GM12878 (cell line): ENCODE data around the gene BAZ2B. TPM values are rescaled to one million over a fixed set of nuclear protein-coding genes. Genes with fewer than 3 reads are reported as not detected.

Experiments
- ATAC-seq: fragments of 200-7000 bp; cut with Tn5 transposase; 3 replicates; pipeline ENCODE4 v1.9.1; 2020; ENCODE audit warnings: mild to moderate bottlenecking, moderate library complexity
- BruUV-seq: library from RNA; stranded (reverse); fragments of 400-500 nt; replicated peaks from 2 replicates; lab custom pipeline; 2021; lab: Mats Ljungman, UMichigan
- CTCF ChIA-PET: fragments of 300-600 bp; sonication (Branson Sonifier 250); formaldehyde crosslinking; extraction: SDS; loops from one replicate; lab custom pipeline; 2021; ENCODE audit warnings: inconsistent platforms; lab: Yijun Ruan, JAX
- POLR2A ChIA-PET: fragments of 350-600 bp; formaldehyde crosslinking; extraction: SDS; loops from one replicate; lab custom pipeline; 2021; ENCODE audit warnings: inconsistent platforms; lab: Charles Lee
- RAD21 ChIA-PET: fragments of 300-600 bp; sonication (Branson Sonifier 250); formaldehyde crosslinking; loops from one replicate; lab custom pipeline; 2023; ENCODE audit warnings: antibody characterized with exemption; ENCODE audit not compliant: unreplicated experiment; lab: Charles Lee
- SMC1A ChIA-PET: fragments of 300-600 bp; sonication (Branson Sonifier 250); formaldehyde crosslinking; loops from one replicate; lab custom pipeline; 2023; ENCODE audit not compliant: unreplicated experiment, uncharacterized antibody; lab: Charles Lee
- DNase-seq: peaks from one replicate; pipeline ENCODE4 v3.0.0-alpha.2; 2011; ENCODE audit warnings: low read depth, low spot score
- FAIRE-seq: peaks from 3 replicates; lab custom pipeline; 2011; peaks lifted over from hg19 to GRCh38; lab: Jason Lieb, UNC
- H2AFZ ChIP-seq: 2 replicates; pipeline ENCODE4 v1.6.0; 2011; ENCODE audit warnings: low read depth, low read length, control low read depth; ENCODE audit not compliant: control insufficient read depth
- H3K27ac ChIP-seq: 2 replicates; pipeline ENCODE4 v1.5.1; 2011; ENCODE audit warnings: control low read depth; ENCODE audit not compliant: control insufficient read depth, insufficient read depth
- H3K27me3 ChIP-seq, 2 experiments: replicated peaks in 1 of 2; 2 replicates each; pipeline versions ENCODE4 v1.6.0 to v1.6.1; 2011; ENCODE audit warnings: low read length in 1 of 2; ENCODE audit not compliant: control insufficient read depth in 2 of 2, insufficient read depth in 2 of 2
- H3K36me3 ChIP-seq, 2 experiments: 2 replicates each; pipeline ENCODE4 v1.5.1; 2011; ENCODE audit warnings: low read length in 1 of 2; ENCODE audit not compliant: control insufficient read depth in 2 of 2, insufficient read depth in 2 of 2
- H3K4me1 ChIP-seq: 2 replicates; pipeline ENCODE4 v1.6.1; 2011; ENCODE audit warnings: mild to moderate bottlenecking, low read length, moderate library complexity, mixed read lengths; ENCODE audit not compliant: control insufficient read depth, insufficient read depth
- H3K4me2 ChIP-seq: 2 replicates; pipeline ENCODE4 v1.6.0; 2011; ENCODE audit warnings: control low read depth; ENCODE audit not compliant: control insufficient read depth, insufficient read depth
- H3K4me3 ChIP-seq: fragments of 200-600 bp; sonication (generic); 2 replicates; pipeline ENCODE4 v1.5.1; 2016
- H3K79me2 ChIP-seq: 2 replicates; pipeline ENCODE4 v1.6.0; 2011; ENCODE audit warnings: low read length; ENCODE audit not compliant: control insufficient read depth, insufficient read depth
- H3K9ac ChIP-seq: 2 replicates; pipeline ENCODE4 v1.8.0; 2011; ENCODE audit warnings: low read length, control low read depth, mixed read lengths; ENCODE audit not compliant: control insufficient read depth, insufficient read depth
- H3K9me3 ChIP-seq: replicated peaks from 3 replicates; pipeline ENCODE4 v1.5.1; 2011; ENCODE audit warnings: mild to moderate bottlenecking, low read length; ENCODE audit not compliant: control insufficient read depth, insufficient read depth
- H4K20me1 ChIP-seq: 2 replicates; pipeline ENCODE4 v1.6.0; 2011; ENCODE audit not compliant: control insufficient read depth, insufficient read depth
- ATF2 ChIP-seq: IDR thresholded peaks from 2 replicates; pipeline ENCODE4 v1.6.1; 2012; ENCODE audit warnings: low read length, inconsistent platforms
- BCL11A ChIP-seq: IDR thresholded peaks from 2 replicates; pipeline ENCODE4 v1.6.1; 2011; ENCODE audit warnings: low read depth, low read length
- BCL3 ChIP-seq: IDR thresholded peaks from 2 replicates; pipeline ENCODE4 v1.6.1; 2011; ENCODE audit warnings: borderline replicate concordance, low read depth, mild to moderate bottlenecking, moderate library complexity, low read length; ENCODE audit not compliant: insufficient read depth, poor library complexity, severe bottlenecking
- CREB1 ChIP-seq: IDR thresholded peaks from 2 replicates; pipeline ENCODE4 v1.6.1; 2012; ENCODE audit warnings: low read depth, mild to moderate bottlenecking, inconsistent platforms
- DPF2 ChIP-seq: fragments of 450-650 bp; IDR thresholded peaks from 2 replicates; pipeline ENCODE4 v1.6.1; 2017; ENCODE audit warnings: mild to moderate bottlenecking
- HDAC2 ChIP-seq: fragments of 200-600 bp; sonication (generic); IDR thresholded peaks from 2 replicates; pipeline ENCODE4 v1.6.1; 2017
- JUNB ChIP-seq: IDR thresholded peaks from 2 replicates; pipeline ENCODE4 v1.6.1; 2016; ENCODE audit warnings: antibody characterized with exemption, mild to moderate bottlenecking
- MYB ChIP-seq: fragments of 150-350 bp; IDR thresholded peaks from 2 replicates; pipeline ENCODE4 v1.6.1; 2014; ENCODE audit warnings: mild to moderate bottlenecking, low read depth, low read length, borderline replicate concordance
- PAX5 ChIP-seq: IDR thresholded peaks from 2 replicates; pipeline ENCODE4 v1.6.1; 2011; ENCODE audit warnings: low read depth, low read length, borderline replicate concordance
- PAX8 ChIP-seq: fragments of 450-650 bp; IDR thresholded peaks from 2 replicates; pipeline ENCODE4 v1.6.1; 2017; ENCODE audit warnings: mild to moderate bottlenecking, moderate library complexity
- RFX5 ChIP-seq: IDR thresholded peaks from 2 replicates; pipeline ENCODE4 v1.6.1; 2011; ENCODE audit warnings: low read depth, low read length, improper control_type of control experiment
- SIN3A ChIP-seq: IDR thresholded peaks from 2 replicates; pipeline ENCODE4 v1.6.1; 2012; ENCODE audit warnings: low read depth, low read length, improper control_type of control experiment
- SRF ChIP-seq, 2 experiments: IDR thresholded peaks; 2 replicates each; pipeline ENCODE4 v1.6.1; 2011; ENCODE audit warnings: low read depth in 2 of 2, low read length in 2 of 2, mild to moderate bottlenecking in 1 of 2, moderate library complexity in 1 of 2
- ZZZ3 ChIP-seq: IDR thresholded peaks from 2 replicates; pipeline ENCODE4 v1.6.1; 2011; ENCODE audit warnings: low read depth; ENCODE audit not compliant: control insufficient read depth, insufficient read length
- WGBS: methylation state at CpG from one replicate; pipeline ENCODE4 v1.1.6; 2016; ENCODE audit warnings: low lambda C conversion rate; ENCODE audit not compliant: insufficient replicate concordance, insufficient coverage; ENCODE audit errors: missing lambda C conversion rate; 5-methylcytosine and 5-hydroxymethylcytosine counted together
- in situ Hi-C: fragments of 300-500 bp; cut with MboI; formaldehyde crosslinking; loops from 9 replicates; pipeline ENCODE4 v1.14.3; 2018; ENCODE audit warnings: mixed read lengths
- intact Hi-C: fragments of 100-400 bp; cut with micrococcal nuclease; formaldehyde crosslinking; loops from one replicate; pipeline ENCODE4 v1.14.2; 2022; ENCODE audit not compliant: unreplicated experiment
- polyA plus RNA-seq, 11 experiments: library from polyadenylated mRNA; depleted of rRNA in 4 of 11; unstranded in 6 of 11; stranded (reverse) in 5 of 11; fragments of >200 nt; fragmentation: Nextera tagmentation in 4 of 11; fragmentation: Illumina TruSeq in 1 of 11; extraction: Ambion mirVana in 4 of 11; extraction: Trizol in 1 of 11; gene quantifications; 1 replicate in 1 of 11; 2 replicates in 10 of 11; pipeline versions ENCODE4 v1.2.1 to v1.2.3, GENCODE V29; 2011 to 2016; ENCODE audit warnings: inconsistent platforms in 2 of 11, missing spikeins in 2 of 11, low read depth in 1 of 11
- total RNA-seq, 4 experiments: library from RNA; depleted of rRNA in 3 of 4; stranded (reverse); fragments of >200 nt in 3 of 4; fragmentation: Illumina TruSeq in 1 of 4; extraction: Trizol in 1 of 4; gene quantifications; 2 replicates each; pipeline versions ENCODE4 v1.2.1 to v1.2.3, GENCODE V29; 2013 to 2021
- TF ChIP-seq, protein P1 (sequence below): IDR thresholded peaks from 2 replicates; pipeline ENCODE4 v1.6.1; 2011; ENCODE audit warnings: low read depth, mild to moderate bottlenecking, low read length, moderate library complexity, borderline replicate concordance; ENCODE audit errors: extremely low read depth

The BAZ2B gene
- total and polyA plus RNA-seq, 10 of the 15 experiments (the other 5 are each of a cell fraction or from before 2014, with no cell fraction given) = 8.8 to 49.7 (median 24.7) TPM

- TF ChIP-seq BCL3 (no peak), SRF (IDR thresholded peaks at IDR 0.05; ENCODE audit: low read depth in 2 of 2, low read length in 2 of 2) (no peak)
Measured at GRCh38 chr2:159648643-159649042, 32.3 kb upstream of the BAZ2B start (continued).

DNA sequence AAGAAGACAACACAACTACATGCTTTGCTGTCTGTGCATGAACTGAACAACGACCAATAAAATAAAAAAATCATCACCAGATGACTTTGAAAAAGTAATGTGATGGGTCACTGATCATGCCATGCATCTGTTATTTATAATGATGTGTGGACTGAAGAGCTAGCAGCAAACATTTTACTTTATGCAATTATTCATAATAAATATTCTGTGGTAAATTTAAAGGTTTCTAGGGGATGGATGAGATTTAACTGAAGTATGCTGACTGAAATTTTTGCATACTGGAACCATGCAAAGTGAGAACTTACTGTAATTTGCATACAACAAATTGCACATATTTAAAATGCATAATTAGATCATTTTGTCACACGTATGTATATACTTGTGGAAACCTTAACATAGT is 31.3 kb upstream of the BAZ2B start:
- Histone ChIP-seq H3K27me3 (no peaks in the 10 kb centered on the region), H2AFZ (no peak overlapping the region), H3K4me3 (no peak overlapping the region), H3K27ac (no peak overlapping the region), H3K4me2 (no peak overlapping the region), H4K20me1 (no peaks in the 10 kb centered on the region), H3K36me3 (no peaks in the 10 kb centered on the region), H3K4me1 (no peaks in the 10 kb centered on the region), H3K79me2 (no peaks in the 10 kb centered on the region), H3K9me3 (no peaks in the 10 kb centered on the region), H3K9ac (no peak overlapping the region)
- TF ChIP-seq PAX8 (no peak), ZZZ3 (no peak), CREB1 (no peak), BCL3 (no peak), RFX5 (no peak), ATF2 (no peak), DPF2 (no peak), JUNB (no peak), PAX5 (no peak), BCL11A (no peak), MYB (no peak), SIN3A (no peak), HDAC2 (no peak)
- TF ChIP-seq, protein P1, sequence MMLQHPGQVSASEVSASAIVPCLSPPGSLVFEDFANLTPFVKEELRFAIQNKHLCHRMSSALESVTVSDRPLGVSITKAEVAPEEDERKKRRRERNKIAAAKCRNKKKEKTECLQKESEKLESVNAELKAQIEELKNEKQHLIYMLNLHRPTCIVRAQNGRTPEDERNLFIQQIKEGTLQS = no peak
- in situ Hi-C loops (no loop called here), intact Hi-C loops (no loop called here)
- no peak for ATAC-seq
- SMC1A ChIA-PET = no interaction called here
- BruUV-seq = no TSS peak
- FAIRE-seq = no peak
- RAD21 ChIA-PET = no interaction called here
- CTCF ChIA-PET = no interaction called here
- DNase-seq = no peak
- POLR2A ChIA-PET = no interaction called here
- 14% methylated on average over 2 of the region's 2 CpGs for WGBS
